OCI-LY1 (cell line): ENCODE results near the gene KANSL1.

ENCODE experiments used
- EZH2 ChIP-seq: fragments of 200-600 bp; sonication (generic), shearing (Covaris generic); IDR thresholded peaks from 2 replicates; pipeline ENCODE4 v1.8.0; 2017; ENCODE audit warnings: borderline replicate concordance, mixed run types, mild to moderate bottlenecking, antibody characterized with exemption, low read length, moderate library complexity, mixed read lengths
- TF ChIP-seq, protein P1 (sequence below): fragments of 200-600 bp; sonication (generic), shearing (Covaris generic); IDR thresholded peaks from 2 replicates; pipeline ENCODE4 v1.5.1; 2017; ENCODE audit warnings: mild to moderate bottlenecking, antibody characterized with exemption, low read length, moderate library complexity, mixed read lengths

DNA sequence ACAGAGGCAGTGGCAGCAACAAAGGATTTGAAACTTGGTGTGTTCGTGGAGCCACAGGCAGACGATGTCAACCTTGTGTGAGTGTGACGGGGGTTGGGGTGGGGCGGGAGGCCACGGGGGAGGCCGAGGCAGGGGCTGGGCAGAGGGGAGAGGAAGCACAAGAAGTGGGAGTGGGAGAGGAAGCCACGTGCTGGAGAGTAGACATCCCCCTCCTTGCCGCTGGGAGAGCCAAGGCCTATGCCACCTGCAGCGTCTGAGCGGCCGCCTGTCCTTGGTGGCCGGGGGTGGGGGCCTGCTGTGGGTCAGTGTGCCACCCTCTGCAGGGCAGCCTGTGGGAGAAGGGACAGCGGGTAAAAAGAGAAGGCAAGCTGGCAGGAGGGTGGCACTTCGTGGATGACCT, 168.6 kb downstream of the KANSL1 start:
- TF ChIP-seq, protein P1, sequence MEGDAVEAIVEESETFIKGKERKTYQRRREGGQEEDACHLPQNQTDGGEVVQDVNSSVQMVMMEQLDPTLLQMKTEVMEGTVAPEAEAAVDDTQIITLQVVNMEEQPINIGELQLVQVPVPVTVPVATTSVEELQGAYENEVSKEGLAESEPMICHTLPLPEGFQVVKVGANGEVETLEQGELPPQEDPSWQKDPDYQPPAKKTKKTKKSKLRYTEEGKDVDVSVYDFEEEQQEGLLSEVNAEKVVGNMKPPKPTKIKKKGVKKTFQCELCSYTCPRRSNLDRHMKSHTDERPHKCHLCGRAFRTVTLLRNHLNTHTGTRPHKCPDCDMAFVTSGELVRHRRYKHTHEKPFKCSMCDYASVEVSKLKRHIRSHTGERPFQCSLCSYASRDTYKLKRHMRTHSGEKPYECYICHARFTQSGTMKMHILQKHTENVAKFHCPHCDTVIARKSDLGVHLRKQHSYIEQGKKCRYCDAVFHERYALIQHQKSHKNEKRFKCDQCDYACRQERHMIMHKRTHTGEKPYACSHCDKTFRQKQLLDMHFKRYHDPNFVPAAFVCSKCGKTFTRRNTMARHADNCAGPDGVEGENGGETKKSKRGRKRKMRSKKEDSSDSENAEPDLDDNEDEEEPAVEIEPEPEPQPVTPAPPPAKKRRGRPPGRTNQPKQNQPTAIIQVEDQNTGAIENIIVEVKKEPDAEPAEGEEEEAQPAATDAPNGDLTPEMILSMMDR = no peak
- TF ChIP-seq EZH2 = no peak
